NCI-H2081 treated with DMSO at 0.1 percent for 48 hours (cell line): ENCODE measurements around the gene DENND4B.
A peak's percentile ranks its signal among the peaks of the same experiment; 100 is the strongest.

Experiments
- DNase-seq: peaks from one replicate; lab custom pipeline; 2025; lab: John Stamatoyannopoulos, UW

DENND4B gene

GRCh38 chr1:153881751-153882150 is 64.8 kb downstream of the DENND4B start:
- peak; percentile 83 for DNase-seq

- peak; percentile 100 for DNase-seq
Measured at GRCh38 chr1:153880962-153881361, 65.6 kb downstream of the DENND4B start.

GRCh38 chr1:153880024-153880423 is 66.5 kb downstream of the DENND4B start:
- no peak for DNase-seq
